DMS114 treated with DMSO at 0.1 percent for 48 hours (cell line): ENCODE measurements around the gene LUC7L3.
A peak's percentile ranks its signal among the peaks of the same experiment; 100 is the strongest.
"Not testable (repeated sequence)": the region's sequence is repeated elsewhere in the genome, so short reads cannot be mapped to it uniquely, and the experiment has no call there.

Source experiments
- DNase-seq: peaks from one replicate; lab custom pipeline; 2025; ENCODE audit not compliant: unreplicated experiment; lab: John Stamatoyannopoulos, UW

The LUC7L3 gene

GRCh38 chr17:50708050-50709000, 11.1 kb upstream of the LUC7L3 start:
- DNase-seq, result no peak

- DNase-seq, result not testable (repeated sequence)
These were observed 10.3 kb upstream of the LUC7L3 start for GRCh38 chr17:50709053-50709452.

GRCh38 chr17:50710025-50710424, 9.4 kb upstream of the LUC7L3 start:
- DNase-seq, result no peak

GRCh38 chr17:50710650-50711049, 8.8 kb upstream of the LUC7L3 start:
- DNase-seq, result no peak

- no peak for DNase-seq
These were observed 6.8 kb upstream of the LUC7L3 start for GRCh38 chr17:50712641-50713040.

DNA sequence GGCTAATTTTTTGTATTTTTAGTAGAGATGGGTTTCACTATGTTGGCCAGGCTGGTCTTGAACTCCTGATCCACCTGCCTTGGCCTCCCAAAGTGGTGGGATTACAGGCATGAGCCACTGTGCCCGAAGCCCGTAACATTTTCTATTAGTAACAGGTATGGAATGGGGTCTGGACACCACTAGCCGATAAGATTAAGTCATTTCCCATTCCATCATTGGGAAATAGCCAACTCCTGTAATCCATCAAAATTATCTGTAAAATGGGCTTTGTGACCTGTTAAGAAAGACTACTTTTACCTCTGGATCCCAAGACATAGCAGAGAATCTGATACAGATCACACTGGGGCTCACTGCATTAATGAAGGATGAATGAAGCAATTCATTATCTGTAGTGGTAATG, 3.9 kb upstream of the LUC7L3 start:
- no peak for DNase-seq

DNA sequence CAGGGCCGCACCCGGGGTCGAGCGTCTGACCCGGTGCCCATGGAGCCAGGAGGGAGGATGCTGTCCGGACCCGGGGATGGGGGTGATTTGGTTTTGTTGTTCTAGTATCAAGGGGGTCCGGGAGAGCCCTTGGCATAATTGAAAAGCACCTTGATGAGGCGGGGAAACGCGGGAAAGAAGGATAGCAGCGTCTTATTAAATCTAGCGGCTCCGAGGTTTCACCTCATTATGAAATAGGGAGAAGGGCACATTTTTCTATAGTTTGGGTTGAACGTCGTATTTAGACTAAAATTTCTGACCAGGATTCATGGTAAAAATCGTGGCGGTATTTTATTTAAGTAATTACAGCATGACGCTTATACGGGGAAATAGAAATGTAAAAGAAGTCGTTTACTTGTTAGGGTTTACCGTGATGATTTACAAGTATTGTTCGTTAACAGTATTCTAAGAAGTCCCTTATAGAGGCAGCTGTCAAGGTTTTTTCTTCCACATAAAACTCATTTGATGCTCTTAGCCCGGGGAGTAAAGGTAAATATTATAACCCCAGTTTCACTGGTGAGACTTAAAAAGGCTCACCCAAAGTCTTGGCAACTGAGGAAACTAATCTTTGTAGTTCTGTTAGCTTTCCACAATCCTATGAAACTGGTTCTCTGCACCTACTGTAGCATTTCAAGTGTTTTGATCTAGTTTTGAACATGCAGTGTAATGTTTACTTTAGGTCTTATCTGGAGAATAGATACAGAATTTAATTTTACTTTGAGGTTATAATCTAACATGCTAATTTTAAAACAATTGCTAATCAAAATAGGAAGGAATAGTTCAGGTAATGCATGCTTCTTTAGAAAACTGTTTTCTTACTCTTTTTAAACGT, 756 bp downstream of the LUC7L3 start:
- no peak for DNase-seq

GRCh38 chr17:50721194-50722010, 2.0 kb downstream of the LUC7L3 start:
- DNase-seq, result peak; percentile 12

- DNase-seq, result no peak
These were observed 3.3 kb downstream of the LUC7L3 start for GRCh38 chr17:50722746-50723145.

- DNase-seq, result not testable (repeated sequence)
These were observed 5.2 kb downstream of the LUC7L3 start for GRCh38 chr17:50724622-50725021.

DNA sequence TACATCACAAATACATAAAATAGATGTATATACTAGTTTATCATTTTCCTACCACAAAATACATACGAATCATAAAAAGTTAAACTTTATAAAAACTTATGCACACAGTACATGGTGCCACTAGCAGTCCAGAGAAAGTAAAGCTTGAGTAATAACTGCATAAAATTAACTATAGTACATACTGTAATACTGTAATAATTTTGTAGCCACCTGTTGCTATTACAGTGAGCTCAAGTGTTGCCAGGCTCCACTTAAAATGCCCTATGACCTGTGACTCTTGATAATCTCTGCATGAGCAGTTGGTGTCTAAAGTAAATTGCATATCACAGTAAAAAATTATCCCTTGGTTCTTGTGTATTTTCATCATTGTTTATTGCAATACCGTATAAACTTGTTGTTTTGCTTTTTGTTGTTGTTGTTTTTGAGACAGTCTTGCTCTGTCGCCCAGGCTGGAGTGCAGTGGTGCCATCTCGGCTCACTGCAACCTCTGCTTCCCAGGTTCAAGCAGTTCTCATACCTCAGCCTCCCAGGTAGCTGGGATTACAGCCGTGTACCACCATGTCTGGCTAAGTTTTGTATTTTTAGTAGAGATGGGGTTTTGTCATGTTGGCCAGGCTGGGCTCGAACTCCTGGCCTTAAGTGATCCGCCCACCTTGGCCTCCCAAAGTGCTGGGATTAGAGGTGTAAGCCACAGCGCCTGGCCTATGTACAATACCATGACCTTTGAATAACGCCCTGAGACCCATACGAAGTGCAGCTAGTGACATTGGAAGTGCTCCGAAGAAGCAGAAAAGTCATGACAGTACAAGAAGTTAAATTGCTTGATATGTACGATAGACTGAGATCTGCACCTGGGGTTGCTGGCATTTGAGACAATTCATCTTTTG, 6.6 kb downstream of the LUC7L3 start:
- DNase-seq, result no peak

DNA sequence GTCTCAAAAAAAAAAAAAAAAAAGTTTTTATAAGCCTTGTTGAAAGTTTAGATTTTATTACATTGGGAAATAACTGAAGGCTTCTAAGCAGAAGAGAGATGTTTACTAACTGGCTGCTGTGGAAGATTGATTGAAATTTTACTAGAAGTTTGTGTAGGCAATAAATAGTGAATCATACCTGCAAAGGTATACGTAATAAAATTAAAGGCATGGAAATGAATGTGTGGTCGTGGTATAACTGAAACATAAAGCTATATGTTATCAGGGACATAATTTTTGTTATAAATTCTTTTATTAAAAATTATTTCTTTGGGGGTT, 8.7 kb downstream of the LUC7L3 start:
- DNase-seq, result no peak

DNA sequence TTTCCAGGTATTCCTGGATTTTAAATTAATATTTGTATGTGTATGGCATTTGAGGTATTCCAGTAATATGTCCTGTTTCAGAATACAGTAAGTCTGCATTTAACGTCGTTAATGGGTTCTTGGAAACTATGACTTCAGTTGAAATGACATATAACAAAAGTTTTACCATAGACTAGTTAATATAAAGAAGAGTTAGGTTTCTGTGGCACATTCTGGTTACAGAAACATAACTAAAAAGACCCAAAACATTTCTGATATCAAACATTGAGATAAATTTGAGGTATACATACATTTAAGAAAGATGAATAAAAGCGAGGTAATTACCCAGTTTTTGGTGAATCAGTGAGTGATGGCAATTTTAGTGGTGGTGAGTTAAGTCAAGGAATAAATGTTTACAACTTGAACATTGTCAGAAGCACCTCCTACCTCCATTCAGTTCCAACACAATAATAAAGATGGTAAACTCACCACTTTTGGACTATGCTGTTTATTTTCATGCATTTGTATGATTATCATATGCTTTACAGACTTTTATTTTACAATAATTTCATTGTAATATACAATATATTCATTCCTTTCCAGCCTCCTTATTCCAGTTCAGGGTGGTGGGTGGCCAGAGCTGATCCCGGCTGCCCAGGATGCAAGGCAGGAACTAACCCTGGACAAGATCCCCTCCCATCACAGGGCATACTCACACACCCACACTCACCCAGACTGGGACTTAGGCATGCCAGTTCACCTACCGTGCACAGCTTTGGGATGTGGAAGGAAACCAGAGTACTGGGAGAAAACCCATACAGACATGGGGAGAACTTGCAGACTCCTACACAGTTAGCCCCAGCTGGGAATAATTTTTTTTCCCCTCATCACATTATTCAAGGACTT, 9.7 kb downstream of the LUC7L3 start:
- DNase-seq, result no peak

GRCh38 chr17:50731575-50732460, 12.4 kb downstream of the LUC7L3 start:
- no peak for DNase-seq

GRCh38 chr17:50735287-50735686, 15.9 kb downstream of the LUC7L3 start:
- DNase-seq, result no peak

DNA sequence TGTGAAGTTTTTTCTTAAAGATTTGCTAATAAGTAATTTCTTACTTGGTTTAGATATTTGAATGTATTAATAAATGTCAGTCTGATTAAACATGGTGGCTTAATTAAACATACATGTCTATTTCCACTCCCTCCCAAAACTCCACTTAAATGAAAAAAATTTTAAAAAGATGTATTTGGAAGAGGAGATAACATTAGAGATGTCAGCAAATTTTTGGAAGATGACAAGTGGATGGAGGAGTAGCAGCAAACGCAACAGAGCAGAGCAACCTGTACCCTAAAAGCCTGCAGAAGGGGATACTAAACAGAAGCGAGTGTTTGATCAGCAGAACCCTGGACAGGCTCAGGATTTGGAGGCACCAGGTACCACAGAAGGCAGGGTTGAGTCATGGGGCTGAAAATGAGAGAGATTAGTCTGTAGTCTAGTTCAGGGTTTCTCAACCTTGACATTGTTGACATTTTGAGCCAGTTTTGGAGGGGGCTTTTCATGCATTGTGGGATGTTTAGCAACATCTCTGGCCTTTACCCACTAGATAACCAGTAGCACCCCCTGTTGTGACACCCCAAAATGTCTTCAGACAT, 17.8 kb downstream of the LUC7L3 start:
- no peak for DNase-seq

- DNase-seq, result no peak
These were observed 19.7 kb downstream of the LUC7L3 start for GRCh38 chr17:50739098-50739497.

DNA sequence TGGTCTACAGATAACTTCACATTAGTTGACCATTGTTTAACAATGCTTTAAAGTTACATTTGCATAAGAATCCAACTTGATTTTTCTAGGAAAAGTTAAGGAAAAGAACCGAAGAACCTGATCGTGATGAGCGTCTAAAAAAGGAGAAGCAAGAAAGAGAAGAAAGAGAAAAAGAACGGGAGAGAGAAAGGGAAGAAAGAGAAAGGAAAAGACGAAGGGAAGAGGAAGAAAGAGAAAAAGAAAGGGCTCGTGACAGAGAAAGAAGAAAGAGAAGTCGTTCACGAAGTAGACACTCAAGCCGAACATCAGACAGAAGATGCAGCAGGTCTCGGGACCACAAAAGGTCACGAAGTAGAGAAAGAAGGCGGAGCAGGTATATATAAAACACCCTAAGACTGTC, 26.2 kb downstream of the LUC7L3 start:
- no peak for DNase-seq
